ENCODE results near the gene AP1AR.

DNA sequence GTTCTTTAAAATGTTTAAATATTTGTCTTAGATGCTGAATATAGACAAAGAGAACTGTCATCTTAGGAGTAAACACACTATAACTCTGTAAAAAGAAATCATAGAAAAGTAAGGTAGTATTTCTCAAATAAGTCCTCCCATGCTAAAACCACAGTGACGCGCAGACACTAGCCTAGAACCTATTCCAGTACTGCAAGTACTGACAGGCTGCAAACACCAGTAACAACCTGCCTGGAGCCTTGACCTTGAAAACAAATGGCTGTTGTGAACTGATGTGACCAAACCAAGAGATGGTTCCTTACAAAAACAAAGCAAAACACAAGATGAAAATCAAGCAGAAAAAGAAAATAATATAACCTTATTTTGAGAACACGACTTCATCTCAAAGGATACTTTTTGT is 45.6 kb downstream of the AP1AR start:
- TF ChIP-seq, protein P1, sequence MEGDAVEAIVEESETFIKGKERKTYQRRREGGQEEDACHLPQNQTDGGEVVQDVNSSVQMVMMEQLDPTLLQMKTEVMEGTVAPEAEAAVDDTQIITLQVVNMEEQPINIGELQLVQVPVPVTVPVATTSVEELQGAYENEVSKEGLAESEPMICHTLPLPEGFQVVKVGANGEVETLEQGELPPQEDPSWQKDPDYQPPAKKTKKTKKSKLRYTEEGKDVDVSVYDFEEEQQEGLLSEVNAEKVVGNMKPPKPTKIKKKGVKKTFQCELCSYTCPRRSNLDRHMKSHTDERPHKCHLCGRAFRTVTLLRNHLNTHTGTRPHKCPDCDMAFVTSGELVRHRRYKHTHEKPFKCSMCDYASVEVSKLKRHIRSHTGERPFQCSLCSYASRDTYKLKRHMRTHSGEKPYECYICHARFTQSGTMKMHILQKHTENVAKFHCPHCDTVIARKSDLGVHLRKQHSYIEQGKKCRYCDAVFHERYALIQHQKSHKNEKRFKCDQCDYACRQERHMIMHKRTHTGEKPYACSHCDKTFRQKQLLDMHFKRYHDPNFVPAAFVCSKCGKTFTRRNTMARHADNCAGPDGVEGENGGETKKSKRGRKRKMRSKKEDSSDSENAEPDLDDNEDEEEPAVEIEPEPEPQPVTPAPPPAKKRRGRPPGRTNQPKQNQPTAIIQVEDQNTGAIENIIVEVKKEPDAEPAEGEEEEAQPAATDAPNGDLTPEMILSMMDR (IDR thresholded peaks at IDR 0.05; ENCODE audit: insufficient read depth, low read length, poor library complexity, severe bottlenecking) = no peak
- no peak for TF ChIP-seq EZH2phosphoT487 (conservative IDR thresholded peaks at IDR 0.05; ENCODE audit: low read length)

Measured in SU-DHL-6 (cell line).